A673 (cell line): ENCODE results near the gene HMX1. TPM values are rescaled to one million over a fixed set of nuclear protein-coding genes. Genes with fewer than 3 reads are reported as not detected.

Experiments used
- BruUV-seq: library from RNA; stranded (reverse); fragments of 400-500 nt; replicated peaks from 2 replicates; lab custom pipeline; 2021; lab: Mats Ljungman, UMichigan
- CTCF ChIA-PET: fragments of 300-600 bp; sonication (Branson Sonifier 250); formaldehyde crosslinking; loops from one replicate; lab custom pipeline; 2022; ENCODE audit warnings: antibody characterized with exemption; lab: Charles Lee
- POLR2A ChIA-PET: fragments of 300-600 bp; sonication (Branson Sonifier 250); formaldehyde crosslinking; loops from one replicate; lab custom pipeline; 2022; ENCODE audit warnings: antibody characterized with exemption; ENCODE audit not compliant: low non-redundant PET; lab: Charles Lee
- DNase-seq: peaks from one replicate; pipeline ENCODE4 v3.0.0-alpha.2; 2015; ENCODE audit warnings: low spot score
- H3K27ac ChIP-seq: fragments of 200-600 bp; sonication (generic); 2 replicates; pipeline ENCODE4 v1.5.1; 2016; ENCODE audit warnings: mixed run types, low read depth, mild to moderate bottlenecking, mixed read lengths, antibody characterized with exemption, low read length; ENCODE audit not compliant: poor library complexity, severe bottlenecking
- H3K27me3 ChIP-seq: fragments of 200-600 bp; sonication (generic); replicated peaks from 2 replicates; pipeline ENCODE4 v1.6.1; 2017; ENCODE audit warnings: mixed run types, low read depth, mild to moderate bottlenecking, mixed read lengths, antibody characterized with exemption, low read length; ENCODE audit not compliant: insufficient read depth, poor library complexity
- H3K36me3 ChIP-seq: fragments of 200-600 bp; sonication (generic); 2 replicates; pipeline ENCODE4 v1.6.1; 2016; ENCODE audit warnings: mixed run types, mild to moderate bottlenecking, mixed read lengths, antibody characterized with exemption, low read length; ENCODE audit not compliant: insufficient read depth, poor library complexity, severe bottlenecking
- H3K4me1 ChIP-seq: fragments of 200-600 bp; sonication (generic); 2 replicates; pipeline ENCODE4 v1.6.1; 2017; ENCODE audit warnings: mixed run types, mild to moderate bottlenecking, mixed read lengths, antibody characterized with exemption, low read length; ENCODE audit not compliant: insufficient read depth, poor library complexity, severe bottlenecking
- H3K4me3 ChIP-seq: fragments of 200-600 bp; sonication (generic); 2 replicates; pipeline ENCODE4 v1.5.1; 2016; ENCODE audit warnings: low read depth, mixed run types, mild to moderate bottlenecking, mixed read lengths, low read length; ENCODE audit not compliant: poor library complexity, severe bottlenecking
- H3K9me3 ChIP-seq: fragments of 200-600 bp; sonication (generic); 2 replicates; pipeline ENCODE4 v1.6.1; 2016; ENCODE audit warnings: mixed run types, low read depth, mild to moderate bottlenecking, mixed read lengths, antibody characterized with exemption, low read length; ENCODE audit not compliant: poor library complexity, severe bottlenecking
- EZH2 ChIP-seq: fragments of 200-600 bp; sonication (generic); IDR thresholded peaks from 2 replicates; pipeline ENCODE4 v1.6.1; 2017; ENCODE audit warnings: borderline replicate concordance, low read depth, mild to moderate bottlenecking, mixed read lengths, antibody characterized with exemption, low read length; ENCODE audit not compliant: poor library complexity, severe bottlenecking
- intact Hi-C: fragments of 100-400 bp; cut with micrococcal nuclease; formaldehyde crosslinking; loops from one replicate; pipeline ENCODE4 v1.10.0; 2022; ENCODE audit not compliant: unreplicated experiment
- total RNA-seq: library from RNA; stranded (reverse); gene quantifications from 2 replicates; pipeline ENCODE4 v1.2.3, GENCODE V29; 2021
- TF ChIP-seq, protein P1 (sequence below): fragments of 300-800, 200-600 bp; sonication (generic); conservative IDR thresholded peaks from 2 replicates; pipeline ENCODE4 v1.5.1; 2017; ENCODE audit warnings: low read depth, mild to moderate bottlenecking, antibody characterized with exemption, low read length, moderate library complexity, mixed read lengths

Gene HMX1
- total RNA-seq, 1 experiment from 2014 or later: 0.26 TPM

DNA sequence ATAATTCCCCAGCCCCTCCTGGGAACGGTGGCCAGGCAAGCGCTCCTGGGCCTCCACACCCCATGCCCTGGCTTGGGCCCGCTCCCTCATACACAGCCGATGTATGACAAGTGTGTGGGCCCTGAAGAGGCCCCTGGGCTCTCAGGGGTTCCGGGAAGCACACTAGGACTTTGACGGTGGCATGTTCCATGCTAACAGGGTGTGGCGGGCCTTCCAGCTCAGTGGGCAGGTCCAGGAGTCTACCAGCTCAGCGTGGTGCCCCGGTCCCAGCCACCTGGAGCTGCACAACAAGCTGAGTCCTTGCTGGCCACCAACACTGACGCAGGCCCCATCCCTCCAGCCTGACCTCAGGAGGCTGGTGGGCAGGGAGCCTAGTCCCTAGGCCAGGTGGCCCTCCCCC, 24.4 kb upstream of the HMX1 start:
- intact Hi-C loops: no loop called here
- H3K9me3 ChIP-seq: peaks cover 8% of the 10 kb centered on the region

DNA sequence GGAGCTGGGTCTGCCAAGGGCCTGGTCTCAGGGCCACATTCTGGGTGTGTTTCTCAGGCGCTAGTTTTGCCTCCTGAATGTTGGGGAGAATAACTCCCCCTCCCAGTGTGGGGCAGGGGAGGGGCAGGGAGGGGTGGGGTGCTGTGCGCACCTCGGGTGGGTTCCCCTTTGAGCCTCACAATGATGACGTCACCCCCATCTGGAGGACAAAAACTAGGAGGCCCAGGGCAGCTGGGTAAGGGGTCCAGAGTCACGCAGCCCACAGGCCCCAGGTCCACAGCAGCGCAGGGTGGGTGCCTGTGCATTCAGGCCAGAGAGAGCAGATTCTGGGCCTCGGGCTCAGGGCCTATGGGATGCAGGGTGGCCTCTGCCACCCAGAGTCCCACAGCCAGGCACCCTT, 23.7 kb upstream of the HMX1 start:
- POLR2A ChIA-PET: no interaction called here
- CTCF ChIA-PET: no interaction called here
- peaks cover 81% of the 10 kb centered on the region for H3K27me3 ChIP-seq

More for the DNA sequence above, 24.4 kb upstream of the HMX1 start:
- no peak for DNase-seq
- H3K27ac ChIP-seq: no peak overlapping the region
- no peak overlapping the region for H3K4me3 ChIP-seq
- H3K36me3 ChIP-seq: no peaks in the 10 kb centered on the region
- H3K27me3 ChIP-seq: peaks cover 73% of the 10 kb centered on the region
- H3K4me1 ChIP-seq: no peaks in the 10 kb centered on the region
- TF ChIP-seq, protein P1, sequence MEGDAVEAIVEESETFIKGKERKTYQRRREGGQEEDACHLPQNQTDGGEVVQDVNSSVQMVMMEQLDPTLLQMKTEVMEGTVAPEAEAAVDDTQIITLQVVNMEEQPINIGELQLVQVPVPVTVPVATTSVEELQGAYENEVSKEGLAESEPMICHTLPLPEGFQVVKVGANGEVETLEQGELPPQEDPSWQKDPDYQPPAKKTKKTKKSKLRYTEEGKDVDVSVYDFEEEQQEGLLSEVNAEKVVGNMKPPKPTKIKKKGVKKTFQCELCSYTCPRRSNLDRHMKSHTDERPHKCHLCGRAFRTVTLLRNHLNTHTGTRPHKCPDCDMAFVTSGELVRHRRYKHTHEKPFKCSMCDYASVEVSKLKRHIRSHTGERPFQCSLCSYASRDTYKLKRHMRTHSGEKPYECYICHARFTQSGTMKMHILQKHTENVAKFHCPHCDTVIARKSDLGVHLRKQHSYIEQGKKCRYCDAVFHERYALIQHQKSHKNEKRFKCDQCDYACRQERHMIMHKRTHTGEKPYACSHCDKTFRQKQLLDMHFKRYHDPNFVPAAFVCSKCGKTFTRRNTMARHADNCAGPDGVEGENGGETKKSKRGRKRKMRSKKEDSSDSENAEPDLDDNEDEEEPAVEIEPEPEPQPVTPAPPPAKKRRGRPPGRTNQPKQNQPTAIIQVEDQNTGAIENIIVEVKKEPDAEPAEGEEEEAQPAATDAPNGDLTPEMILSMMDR: no peak
- no peak for TF ChIP-seq EZH2
- no TSS peak for BruUV-seq
- POLR2A ChIA-PET: no interaction called here
- CTCF ChIA-PET: no interaction called here

DNA sequence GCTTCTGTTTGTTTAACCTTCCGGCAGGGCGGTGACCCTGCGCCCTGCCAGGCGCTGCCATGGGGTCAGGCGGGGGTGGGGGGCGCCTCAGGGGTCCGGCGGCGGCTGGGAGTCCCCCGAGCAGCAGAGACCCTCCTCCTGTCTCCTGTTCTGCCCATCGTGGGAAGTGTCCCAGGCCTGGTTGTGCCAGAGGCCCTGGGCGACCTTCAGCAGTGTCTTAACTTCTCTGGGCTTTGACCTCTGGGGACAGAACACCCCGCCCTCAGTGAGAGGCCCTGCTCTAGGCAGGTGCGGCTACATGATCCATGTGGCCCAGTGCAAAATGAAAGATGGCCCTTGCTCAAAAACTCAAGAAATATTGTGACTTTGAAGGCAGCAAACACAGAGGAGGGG, 22.8 kb upstream of the HMX1 start:
- H3K9me3 ChIP-seq: no peaks in the 10 kb centered on the region
- H3K36me3 ChIP-seq: no peaks in the 10 kb centered on the region
- no peak overlapping the region for H3K27ac ChIP-seq
- peaks cover 90% of the 10 kb centered on the region for H3K27me3 ChIP-seq
- H3K4me1 ChIP-seq: no peaks in the 10 kb centered on the region
- ChIA-PET CTCF (no interaction called here), POLR2A (no interaction called here)
- no peak overlapping the region for H3K4me3 ChIP-seq
- intact Hi-C loops: no loop called here
- TF ChIP-seq, protein P1: no peak
- DNase-seq: no peak
- no TSS peak for BruUV-seq

More for the DNA sequence above, 23.7 kb upstream of the HMX1 start:
- no peaks in the 10 kb centered on the region for H3K4me1 ChIP-seq
- no peak for TF ChIP-seq EZH2
- TF ChIP-seq, protein P1: no peak
- DNase-seq: no peak
- intact Hi-C loops: no loop called here
- peaks cover under 1% of the 10 kb centered on the region for H3K9me3 ChIP-seq
- H3K4me3 ChIP-seq: no peak overlapping the region
- BruUV-seq: no TSS peak
- H3K27ac ChIP-seq: no peak overlapping the region
- H3K36me3 ChIP-seq: no peaks in the 10 kb centered on the region
